ENCODE results near the gene TMOD1. TPM values are rescaled to one million over a fixed set of nuclear protein-coding genes. Genes with fewer than 3 reads are reported as not detected.

Gene TMOD1
- total RNA-seq, 6 donors from 2014 or later: 4.4 to 12.6 (median 8.8) TPM

GRCh38 chr9:97502984-97503861 is 1.8 kb downstream of the TMOD1 start:
- no peak for TF ChIP-seq CTCF (IDR thresholded peaks at IDR 0.05)
- no peak for TF ChIP-seq POLR2A (IDR thresholded peaks at IDR 0.05)
- no peak for TF ChIP-seq POLR2AphosphoS5 (IDR thresholded peaks at IDR 0.05)
- TF ChIP-seq EP300 (IDR thresholded peaks at IDR 0.05): no peak
- ATAC-seq (ENCODE audit: low FRiP score in 2 of 2): no peak
- Histone ChIP-seq H3K9me3 (no peaks in the 10 kb centered on the region), H3K36me3 (no peaks in the 10 kb centered on the region), H3K27me3 (no peaks in the 10 kb centered on the region), H3K27ac (peak overlapping the region in 1 of 4 donors; percentile 61), H3K4me1 (peaks cover 12 to 19% (median 14%) of the 10 kb centered on the region in 4 donors), H3K4me3 (peak overlapping the region in 3 of 4 donors; percentile 63 to 86 (median 85))
- WGBS, 2 donors: 59 to 63% methylated on average over 17 of the region's 17 CpGs
- no peak for DNase-seq

GRCh38 chr9:97503862-97504210 is 2.4 kb downstream of the TMOD1 start:
- Histone ChIP-seq H3K27ac (no peak overlapping the region), H3K36me3 (no peaks in the 10 kb centered on the region), H3K27me3 (no peaks in the 10 kb centered on the region), H3K4me3 (no peak overlapping the region), H3K4me1 (peaks cover 12 to 19% (median 14%) of the 10 kb centered on the region in 4 donors), H3K9me3 (no peaks in the 10 kb centered on the region)
- ATAC-seq (ENCODE audit: low FRiP score in 2 of 2) (no peak), DNase-seq (no peak)
- WGBS, 2 donors: 88 to 100% methylated on average over 1 of the region's 1 CpG
- TF ChIP-seq EP300 (IDR thresholded peaks at IDR 0.05) (no peak), POLR2AphosphoS5 (IDR thresholded peaks at IDR 0.05) (no peak), POLR2A (IDR thresholded peaks at IDR 0.05) (no peak), CTCF (IDR thresholded peaks at IDR 0.05) (no peak)

GRCh38 chr9:97504381-97505216 is 3.1 kb downstream of the TMOD1 start:
- peak overlapping the region in 3 of 4 donors; percentile 18 to 37 (median 26) for H3K27ac ChIP-seq
- no peaks in the 10 kb centered on the region for H3K9me3 ChIP-seq
- no peak overlapping the region for H3K4me3 ChIP-seq
- 61 to 68% methylated on average over 8 of the region's 8 CpGs for WGBS, 2 donors
- no peaks in the 10 kb centered on the region for H3K36me3 ChIP-seq
- no peaks in the 10 kb centered on the region for H3K27me3 ChIP-seq
- TF ChIP-seq EP300 (IDR thresholded peaks at IDR 0.05) (no peak), CTCF (IDR thresholded peaks at IDR 0.05) (no peak), POLR2AphosphoS5 (IDR thresholded peaks at IDR 0.05) (no peak), POLR2A (IDR thresholded peaks at IDR 0.05) (no peak)
- DNase-seq (no peak), ATAC-seq (ENCODE audit: low FRiP score in 2 of 2) (peak in 1 of 2 donors; percentile 36)
- H3K4me1 ChIP-seq: peaks cover 12 to 19% (median 14%) of the 10 kb centered on the region in 4 donors

GRCh38 chr9:97505845-97506244 is 4.4 kb downstream of the TMOD1 start:
- Histone ChIP-seq H3K27ac (no peak overlapping the region), H3K9me3 (no peaks in the 10 kb centered on the region), H3K36me3 (no peaks in the 10 kb centered on the region), H3K27me3 (no peaks in the 10 kb centered on the region), H3K4me1 (peaks cover 14 to 19% (median 15%) of the 10 kb centered on the region in 4 donors), H3K4me3 (no peak overlapping the region)
- DNase-seq: no peak
- 96 to 98% methylated on average over 3 of the region's 3 CpGs for WGBS, 2 donors
- TF ChIP-seq POLR2AphosphoS5 (IDR thresholded peaks at IDR 0.05): no peak
- TF ChIP-seq EP300 (IDR thresholded peaks at IDR 0.05): no peak
- no peak for TF ChIP-seq POLR2A (IDR thresholded peaks at IDR 0.05)
- no peak for TF ChIP-seq CTCF (IDR thresholded peaks at IDR 0.05)
- no peak for ATAC-seq (ENCODE audit: low FRiP score in 2 of 2)
